ENCODE results near the gene HDAC4.

- no peak for TF ChIP-seq CTCF (IDR thresholded peaks at IDR 0.05)
- TF ChIP-seq POLR2A (IDR thresholded peaks at IDR 0.05): no peak
Measured at GRCh38 chr2:239198221-239198620, 202.6 kb downstream of the HDAC4 start.
